Keratinocyte (primary cell): ENCODE results near the gene ACVR1. TPM values are rescaled to one million over a fixed set of nuclear protein-coding genes. Genes with fewer than 3 reads are reported as not detected.

Experiments used
- DNase-seq: peaks from one replicate; pipeline ENCODE4 v3.0.0-alpha.2; 2011; ENCODE audit warnings: low read depth, missing footprints, low spot score
- FAIRE-seq: peaks from 2 replicates; lab custom pipeline; 2011; peaks lifted over from hg19 to GRCh38; lab: Jason Lieb, UNC
- H2AFZ ChIP-seq: 2 replicates; pipeline ENCODE4 v1.6.0; 2012; ENCODE audit warnings: low read length, control low read depth, inconsistent platforms; ENCODE audit not compliant: control insufficient read depth
- H3K27ac ChIP-seq: 2 replicates; pipeline ENCODE4 v1.5.1; 2011; ENCODE audit warnings: low read length; ENCODE audit not compliant: control insufficient read depth, insufficient read depth
- H3K27me3 ChIP-seq: 3 replicates; pipeline ENCODE4 v1.6.0; 2011; ENCODE audit warnings: low read length; ENCODE audit not compliant: control insufficient read depth, insufficient read depth; ENCODE audit errors: extremely low read depth
- H3K36me3 ChIP-seq, 2 experiments: 2 replicates in 1 of 2; 3 replicates in 1 of 2; pipeline ENCODE4 v1.5.1; 2011; ENCODE audit warnings: low read length in 2 of 2, mild to moderate bottlenecking in 1 of 2; ENCODE audit not compliant: control insufficient read depth in 2 of 2, insufficient read depth in 2 of 2; ENCODE audit errors: extremely low read depth in 1 of 2
- H3K4me1 ChIP-seq: 3 replicates; pipeline ENCODE4 v1.5.1; 2011; ENCODE audit warnings: low read length; ENCODE audit not compliant: control insufficient read depth, insufficient read depth; ENCODE audit errors: extremely low read depth
- H3K4me2 ChIP-seq: 3 replicates; pipeline ENCODE4 v1.6.0; 2011; ENCODE audit warnings: low read depth, low read length; ENCODE audit not compliant: control insufficient read depth, insufficient read depth; ENCODE audit errors: extremely low read depth
- H3K4me3 ChIP-seq, 3 experiments: fragments of 200-600 bp in 1 of 3; sonication (generic) in 1 of 3; 2 replicates in 2 of 3; 3 replicates in 1 of 3; pipeline ENCODE4 v1.5.1; 2011 to 2016; ENCODE audit warnings: low read length in 3 of 3, mild to moderate bottlenecking in 3 of 3, control low read depth in 2 of 3, inconsistent platforms in 1 of 3, low read depth in 1 of 3, mixed read lengths in 1 of 3, mixed run types in 1 of 3, moderate library complexity in 1 of 3; ENCODE audit not compliant: control insufficient read depth in 2 of 3, insufficient read depth in 2 of 3; ENCODE audit errors: extremely low read depth in 1 of 3
- H3K79me2 ChIP-seq: 2 replicates; pipeline ENCODE4 v1.6.0; 2012; ENCODE audit warnings: low read length; ENCODE audit not compliant: control insufficient read depth, insufficient read depth
- H3K9ac ChIP-seq: 3 replicates; pipeline ENCODE4 v1.6.0; 2011; ENCODE audit warnings: low read length; ENCODE audit not compliant: control insufficient read depth, insufficient read depth; ENCODE audit errors: extremely low read depth
- H3K9me1 ChIP-seq: 3 replicates; pipeline ENCODE4 v1.6.0; 2011; ENCODE audit warnings: low read length; ENCODE audit not compliant: control insufficient read depth, insufficient read depth; ENCODE audit errors: extremely low read depth
- H3K9me3 ChIP-seq: 2 replicates; pipeline ENCODE4 v1.5.1; 2012; ENCODE audit warnings: low read depth, low read length; ENCODE audit not compliant: control insufficient read depth
- H4K20me1 ChIP-seq: 3 replicates; pipeline ENCODE4 v1.6.0; 2011; ENCODE audit warnings: low read length; ENCODE audit not compliant: control insufficient read depth, insufficient read depth; ENCODE audit errors: extremely low read depth
- EZH2 ChIP-seq: IDR thresholded peaks from one replicate; pipeline ENCODE4 v1.6.1; 2012; ENCODE audit warnings: inconsistent platforms, mild to moderate bottlenecking, low read length, moderate library complexity
- dilution Hi-C: fragments of 300-500 bp; cut with MboI; formaldehyde crosslinking; loops from one replicate; pipeline ENCODE4 v1.7.0; 2020; ENCODE audit warnings: low sequenced_read_pairs; ENCODE audit not compliant: extremely low pct_ligation_motif_present
- polyA plus RNA-seq, 5 experiments: library from polyadenylated mRNA; depleted of rRNA in 3 of 5; stranded (reverse) in 3 of 5; stranded (forward) in 1 of 5; unstranded in 1 of 5; fragments of >200 nt; gene quantifications; 1 replicate in 1 of 5; 2 replicates in 3 of 5; 3 replicates in 1 of 5; pipeline versions ENCODE4 v1.2.1 to v1.2.3, GENCODE V29; 2011 to 2012; ENCODE audit warnings: missing spikeins in 2 of 5, low read depth in 1 of 5, low replicate concordance in 1 of 5
- TF ChIP-seq, protein P1 (sequence below), 3 experiments: IDR thresholded peaks in 1 of 3; conservative IDR thresholded peaks in 1 of 3; optimal IDR thresholded peaks in 1 of 3; 2 replicates in 2 of 3; 3 replicates in 1 of 3; pipeline versions ENCODE3 to v1.5.1; 2011; ENCODE audit warnings: low read length in 3 of 3, mild to moderate bottlenecking in 3 of 3, moderate library complexity in 2 of 3, control low read depth in 1 of 3, inconsistent platforms in 1 of 3; ENCODE audit not compliant: insufficient read depth in 2 of 3; ENCODE audit errors: extremely low read depth in 1 of 3

Gene ACVR1
- polyA plus RNA-seq, 1 donor (not counting 4 experiments of a cell fraction or from before 2014, with no cell fraction given): 30.8 TPM

DNA sequence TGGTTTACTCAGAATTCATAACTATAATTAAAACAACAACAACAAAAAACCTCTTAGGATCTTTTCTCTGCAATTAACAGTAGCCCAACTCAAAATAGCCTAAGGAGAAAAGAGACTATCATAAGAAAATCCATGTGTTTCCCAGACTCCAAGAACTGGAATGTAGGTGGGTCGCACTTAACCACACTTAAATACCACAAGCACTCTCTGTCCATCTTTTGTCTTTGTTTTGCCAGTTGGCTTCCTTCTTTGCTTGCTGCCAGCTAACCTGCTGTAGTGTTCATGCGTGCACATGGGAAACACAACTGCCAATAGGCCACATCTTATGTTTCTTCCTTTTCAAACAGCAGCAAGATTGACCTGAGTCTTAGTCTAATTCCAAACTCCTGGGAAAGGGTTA, 24.1 kb upstream of the ACVR1 start:
- Histone ChIP-seq H3K9me1 (no peaks in the 10 kb centered on the region), H4K20me1 (no peaks in the 10 kb centered on the region), H3K9ac (no peak overlapping the region), H3K27me3 (no peaks in the 10 kb centered on the region), H3K27ac (no peak overlapping the region), H3K4me1 (no peaks in the 10 kb centered on the region), H2AFZ (no peak overlapping the region), H3K79me2 (no peaks in the 10 kb centered on the region), H3K9me3 (no peaks in the 10 kb centered on the region), H3K36me3 (no peaks in the 10 kb centered on the region), H3K4me3 (no peak overlapping the region), H3K4me2 (no peak overlapping the region)
- DNase-seq (no peak), FAIRE-seq (peak; percentile 29)
- dilution Hi-C loops: no loop called here
- no peak for TF ChIP-seq EZH2
- TF ChIP-seq, protein P1, sequence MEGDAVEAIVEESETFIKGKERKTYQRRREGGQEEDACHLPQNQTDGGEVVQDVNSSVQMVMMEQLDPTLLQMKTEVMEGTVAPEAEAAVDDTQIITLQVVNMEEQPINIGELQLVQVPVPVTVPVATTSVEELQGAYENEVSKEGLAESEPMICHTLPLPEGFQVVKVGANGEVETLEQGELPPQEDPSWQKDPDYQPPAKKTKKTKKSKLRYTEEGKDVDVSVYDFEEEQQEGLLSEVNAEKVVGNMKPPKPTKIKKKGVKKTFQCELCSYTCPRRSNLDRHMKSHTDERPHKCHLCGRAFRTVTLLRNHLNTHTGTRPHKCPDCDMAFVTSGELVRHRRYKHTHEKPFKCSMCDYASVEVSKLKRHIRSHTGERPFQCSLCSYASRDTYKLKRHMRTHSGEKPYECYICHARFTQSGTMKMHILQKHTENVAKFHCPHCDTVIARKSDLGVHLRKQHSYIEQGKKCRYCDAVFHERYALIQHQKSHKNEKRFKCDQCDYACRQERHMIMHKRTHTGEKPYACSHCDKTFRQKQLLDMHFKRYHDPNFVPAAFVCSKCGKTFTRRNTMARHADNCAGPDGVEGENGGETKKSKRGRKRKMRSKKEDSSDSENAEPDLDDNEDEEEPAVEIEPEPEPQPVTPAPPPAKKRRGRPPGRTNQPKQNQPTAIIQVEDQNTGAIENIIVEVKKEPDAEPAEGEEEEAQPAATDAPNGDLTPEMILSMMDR (optimal IDR thresholded peaks at IDR 0.05 in 1 of 3, IDR thresholded peaks at IDR 0.05 in 1 of 3, conservative IDR thresholded peaks at IDR 0.05 in 1 of 3; ENCODE audit: extremely low read depth in 1 of 3, insufficient read depth in 2 of 3, low read length in 3 of 3): no peak

DNA sequence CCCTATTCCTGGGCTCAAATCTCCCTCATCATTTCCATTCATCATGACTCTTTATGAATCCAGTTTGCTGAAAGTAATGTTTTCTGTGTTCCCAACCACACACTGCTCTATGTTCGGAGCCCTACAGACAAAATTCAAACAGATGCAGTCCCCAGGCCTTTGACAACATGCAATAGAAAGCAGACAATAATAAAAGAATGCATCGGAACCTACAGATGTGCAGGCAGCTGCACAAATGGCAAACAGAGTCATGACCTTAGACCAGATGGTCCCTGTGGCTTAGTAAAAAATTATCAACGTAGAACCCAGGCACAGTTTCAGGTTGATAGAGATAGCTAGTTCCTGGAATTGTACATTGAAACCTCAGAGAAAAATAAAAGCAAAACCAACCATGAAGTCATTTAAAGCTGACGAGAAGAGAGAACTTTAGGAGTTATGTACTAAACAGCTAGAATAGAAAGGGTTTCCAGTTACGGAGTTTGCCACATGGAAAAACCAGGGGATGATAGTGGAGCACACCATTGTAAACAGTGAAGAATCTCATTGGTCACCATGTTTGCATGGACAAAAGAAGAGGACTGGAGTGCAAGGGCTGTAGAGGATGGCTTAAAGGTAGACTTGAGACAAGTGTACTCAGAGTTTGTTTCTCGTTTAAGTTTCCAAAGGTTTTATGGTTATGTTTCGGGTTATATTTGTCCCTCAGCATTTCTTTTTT, 23.2 kb upstream of the ACVR1 start:
- no peaks in the 10 kb centered on the region for H3K36me3 ChIP-seq

More for the DNA sequence above, 23.2 kb upstream of the ACVR1 start:
- dilution Hi-C loops: no loop called here
- H3K9ac ChIP-seq: no peak overlapping the region
- no peak overlapping the region for H2AFZ ChIP-seq
- H3K27me3 ChIP-seq: no peaks in the 10 kb centered on the region
- H3K4me3 ChIP-seq: no peak overlapping the region
- no peaks in the 10 kb centered on the region for H3K4me1 ChIP-seq
- no peak overlapping the region for H3K27ac ChIP-seq
- no peaks in the 10 kb centered on the region for H4K20me1 ChIP-seq
- H3K9me1 ChIP-seq: no peaks in the 10 kb centered on the region
- no peaks in the 10 kb centered on the region for H3K79me2 ChIP-seq
- FAIRE-seq (no peak), DNase-seq (no peak)
- TF ChIP-seq, protein P1 (optimal IDR thresholded peaks at IDR 0.05 in 1 of 3, IDR thresholded peaks at IDR 0.05 in 1 of 3, conservative IDR thresholded peaks at IDR 0.05 in 1 of 3; ENCODE audit: extremely low read depth in 1 of 3, insufficient read depth in 2 of 3, low read length in 3 of 3): no peak
- TF ChIP-seq EZH2: no peak
- no peaks in the 10 kb centered on the region for H3K9me3 ChIP-seq
- no peak overlapping the region for H3K4me2 ChIP-seq
